MG63 (cell line): ENCODE measurements around the gene PRG2. TPM values are rescaled to one million over a fixed set of nuclear protein-coding genes. Genes with fewer than 3 reads are reported as not detected.
A peak's percentile ranks its signal among the peaks of the same experiment; 100 is the strongest.

ENCODE experiments used
- DNase-seq: peaks from one replicate; pipeline ENCODE4 v3.0.0-alpha.2; 2020
- H3K27me3 ChIP-seq: fragments of 250-450 bp; sonication (Bioruptor Pico); 2 replicates; pipeline ENCODE4 v1.5.1; 2020; ENCODE audit warnings: mild to moderate bottlenecking, moderate library complexity
- H3K36me3 ChIP-seq: fragments of 250-450 bp; sonication (Bioruptor Pico); 2 replicates; pipeline ENCODE4 v1.5.1; 2020; ENCODE audit warnings: mild to moderate bottlenecking, moderate library complexity
- H3K4me3 ChIP-seq: fragments of 250-450 bp; sonication (Bioruptor Pico); 2 replicates; pipeline ENCODE4 v1.5.1; 2020; ENCODE audit warnings: mild to moderate bottlenecking, moderate library complexity
- H3K9me3 ChIP-seq: fragments of 250-450 bp; sonication (Bioruptor Pico); 2 replicates; pipeline ENCODE4 v1.5.1; 2020; ENCODE audit warnings: mild to moderate bottlenecking, moderate library complexity
- total RNA-seq: library from RNA; depleted of rRNA; stranded (reverse); fragments of >200 nt; shearing (Covaris generic); gene quantifications from 2 replicates; pipeline ENCODE4 v1.2.3, GENCODE V29; 2014; ENCODE audit warnings: low replicate concordance

Gene PRG2
- total RNA-seq, 1 experiment from 2014 or later, result not detected

DNA sequence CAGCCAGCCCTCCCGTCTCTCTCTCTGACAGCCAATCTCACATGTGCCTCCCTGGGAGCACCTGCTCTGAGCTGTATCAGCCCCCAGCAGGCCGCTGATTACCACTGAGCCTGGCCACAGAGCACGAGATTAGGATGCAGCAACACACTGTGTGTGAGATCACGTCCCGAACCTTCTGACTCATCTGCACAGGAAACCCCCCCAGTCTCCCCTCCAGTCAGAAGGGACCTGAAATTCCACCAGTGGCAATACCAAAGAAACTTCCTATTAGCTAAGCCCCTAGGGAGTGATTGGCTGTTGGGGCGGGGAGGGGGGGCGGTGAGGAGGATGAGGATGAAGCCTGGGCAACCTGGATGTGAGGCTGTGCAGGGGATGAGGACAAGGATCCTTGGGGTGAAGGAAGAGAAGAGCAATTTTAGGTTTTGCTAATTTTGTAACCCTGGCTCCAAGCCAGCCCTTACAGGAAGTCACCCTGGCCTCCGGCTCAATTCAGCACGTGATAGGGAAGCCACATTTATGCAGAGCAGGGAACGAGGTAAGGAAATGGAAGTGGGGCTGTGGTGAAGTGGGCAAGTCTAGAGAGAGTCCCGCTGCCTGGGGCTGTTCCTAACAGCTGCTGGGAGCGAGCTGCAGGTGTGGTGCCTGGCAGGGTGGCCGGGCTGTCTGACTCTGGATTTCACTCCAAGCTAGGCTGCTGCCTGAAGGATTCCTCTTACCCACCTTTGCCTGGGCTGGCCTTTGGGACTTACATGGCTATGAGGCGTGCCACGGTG is 34.5 kb upstream of the PRG2 start:
- peaks cover 64% of the 10 kb centered on the region for H3K36me3 ChIP-seq
- DNase-seq, result peak; percentile 76
- no peaks in the 10 kb centered on the region for H3K27me3 ChIP-seq
- H3K4me3 ChIP-seq, result peak overlapping the region; percentile 62
- no peaks in the 10 kb centered on the region for H3K9me3 ChIP-seq

- Histone ChIP-seq H3K36me3 (peaks cover 67% of the 10 kb centered on the region), H3K9me3 (no peaks in the 10 kb centered on the region), H3K27me3 (no peaks in the 10 kb centered on the region), H3K4me3 (peak overlapping the region; percentile 62)
- DNase-seq, result no peak
These were observed 33.8 kb upstream of the PRG2 start for GRCh38 chr11:57424137-57424791.

DNA sequence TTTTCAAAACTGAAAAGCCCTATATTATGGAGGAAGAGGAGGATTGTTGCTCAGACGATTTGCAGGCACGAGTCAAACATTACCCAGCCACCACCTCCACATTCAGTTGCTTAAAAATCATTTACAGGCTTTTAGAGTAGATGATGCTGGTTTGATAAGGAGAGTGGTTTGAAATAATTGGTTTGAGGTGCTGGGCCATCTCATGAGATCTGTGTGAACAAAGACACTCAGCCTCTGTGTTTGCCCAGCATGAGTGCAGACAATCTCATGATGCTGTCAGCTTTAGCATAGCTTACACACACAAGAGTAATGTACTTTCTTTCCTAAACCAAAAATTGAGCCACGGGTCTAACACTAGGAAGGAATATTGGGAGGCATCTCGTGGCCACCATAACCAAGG is 32.2 kb upstream of the PRG2 start:
- H3K36me3 ChIP-seq, result peaks cover 83% of the 10 kb centered on the region
- no peak for DNase-seq
- no peaks in the 10 kb centered on the region for H3K9me3 ChIP-seq
- H3K27me3 ChIP-seq, result no peaks in the 10 kb centered on the region
- no peak overlapping the region for H3K4me3 ChIP-seq

- peaks cover 92% of the 10 kb centered on the region for H3K36me3 ChIP-seq
- H3K4me3 ChIP-seq, result no peak overlapping the region
- no peaks in the 10 kb centered on the region for H3K9me3 ChIP-seq
- H3K27me3 ChIP-seq, result no peaks in the 10 kb centered on the region
- no peak for DNase-seq
These were observed 31.4 kb upstream of the PRG2 start for GRCh38 chr11:57421805-57422204.

GRCh38 chr11:57421066-57421465 is 30.6 kb upstream of the PRG2 start:
- no peak for DNase-seq
- H3K27me3 ChIP-seq, result no peaks in the 10 kb centered on the region
- H3K4me3 ChIP-seq, result no peak overlapping the region
- no peaks in the 10 kb centered on the region for H3K9me3 ChIP-seq
- peaks cover 94% of the 10 kb centered on the region for H3K36me3 ChIP-seq

GRCh38 chr11:57419146-57419545 is 28.7 kb upstream of the PRG2 start:
- H3K36me3 ChIP-seq, result peaks cover 94% of the 10 kb centered on the region

DNA sequence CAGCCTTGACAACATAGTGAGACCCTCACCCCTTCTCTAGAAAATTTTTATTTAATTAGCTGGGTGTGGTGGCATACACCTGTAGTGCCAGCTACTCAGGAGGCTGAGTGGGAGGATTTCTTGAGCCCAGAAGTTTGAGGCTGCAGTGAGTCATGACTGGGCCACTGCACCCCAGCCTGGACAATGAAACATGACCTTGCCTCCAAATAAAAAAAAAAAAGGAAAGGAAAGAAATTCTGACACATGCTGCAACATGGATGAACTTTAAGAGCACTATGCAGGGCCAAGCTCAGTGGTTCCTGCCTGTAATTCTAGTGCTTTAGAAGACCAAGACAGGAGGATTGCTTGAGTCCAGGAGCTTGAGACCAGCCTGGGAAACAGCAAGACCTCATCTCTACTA is 27.7 kb upstream of the PRG2 start:
- H3K36me3 ChIP-seq, result peaks cover 94% of the 10 kb centered on the region
- H3K27me3 ChIP-seq, result no peaks in the 10 kb centered on the region
- no peak overlapping the region for H3K4me3 ChIP-seq
- no peak for DNase-seq
- no peaks in the 10 kb centered on the region for H3K9me3 ChIP-seq

More at GRCh38 chr11:57419146-57419545, 28.7 kb upstream of the PRG2 start:
- Histone ChIP-seq H3K27me3 (no peaks in the 10 kb centered on the region), H3K9me3 (no peaks in the 10 kb centered on the region), H3K4me3 (no peak overlapping the region)
- no peak for DNase-seq

DNA sequence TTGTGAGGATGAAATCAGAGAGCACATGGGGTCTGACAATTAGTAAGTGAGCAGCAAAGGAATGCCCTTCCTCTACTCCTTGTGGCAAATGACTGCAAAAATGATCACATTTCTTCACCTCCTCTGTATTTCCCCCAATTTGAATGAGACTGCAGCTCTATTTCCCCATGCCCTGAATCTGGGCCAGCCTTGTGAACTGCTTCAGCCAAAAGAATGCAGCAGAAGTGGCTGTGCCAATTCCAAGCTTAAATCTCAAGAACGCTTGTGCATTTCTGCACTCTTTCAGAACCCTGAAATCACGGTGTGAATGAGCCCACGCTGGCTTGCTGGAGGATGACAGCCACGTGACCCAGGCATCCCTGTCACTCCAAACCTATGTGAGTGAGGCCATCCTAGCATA is 26.6 kb upstream of the PRG2 start:
- H3K36me3 ChIP-seq, result peaks cover 94% of the 10 kb centered on the region
- peak; percentile 43 for DNase-seq

DNA sequence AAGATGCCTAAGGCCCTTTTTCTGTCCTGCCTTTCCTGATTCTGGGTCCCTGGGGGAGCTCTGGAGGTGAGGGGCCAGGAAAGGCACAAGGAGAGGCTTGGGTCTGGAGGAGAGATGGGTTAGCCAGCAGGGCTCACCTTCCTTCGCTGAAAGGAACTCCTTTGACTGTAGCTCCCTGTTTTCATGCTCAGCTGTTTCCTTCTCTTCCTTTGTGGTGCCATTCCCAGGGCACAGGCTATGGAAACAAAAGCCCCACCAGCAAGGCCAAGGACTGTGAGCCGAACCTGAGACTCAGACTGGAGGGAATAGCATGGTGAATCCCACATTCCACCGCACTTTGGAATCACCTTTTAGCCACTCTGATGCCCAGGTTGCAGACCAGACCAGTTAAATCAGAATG is 26.0 kb upstream of the PRG2 start:
- Histone ChIP-seq H3K36me3 (peaks cover 96% of the 10 kb centered on the region), H3K4me3 (no peak overlapping the region), H3K27me3 (no peaks in the 10 kb centered on the region)

More for the DNA sequence above, 26.6 kb upstream of the PRG2 start:
- no peaks in the 10 kb centered on the region for H3K27me3 ChIP-seq
- no peaks in the 10 kb centered on the region for H3K9me3 ChIP-seq
- no peak overlapping the region for H3K4me3 ChIP-seq

GRCh38 chr11:57414612-57415212 is 24.3 kb upstream of the PRG2 start:
- no peak for DNase-seq
- H3K4me3 ChIP-seq, result no peak overlapping the region
- no peaks in the 10 kb centered on the region for H3K9me3 ChIP-seq
- H3K27me3 ChIP-seq, result no peaks in the 10 kb centered on the region
- peaks cover 95% of the 10 kb centered on the region for H3K36me3 ChIP-seq

More for the DNA sequence above, 26.0 kb upstream of the PRG2 start:
- no peak for DNase-seq
- H3K9me3 ChIP-seq, result no peaks in the 10 kb centered on the region

- H3K27me3 ChIP-seq, result no peaks in the 10 kb centered on the region
- peaks cover 99% of the 10 kb centered on the region for H3K36me3 ChIP-seq
- no peaks in the 10 kb centered on the region for H3K9me3 ChIP-seq
- no peak overlapping the region for H3K4me3 ChIP-seq
- DNase-seq, result peak; percentile 66
These were observed 23.2 kb upstream of the PRG2 start for GRCh38 chr11:57413681-57414080.

- Histone ChIP-seq H3K4me3 (no peak overlapping the region), H3K9me3 (no peaks in the 10 kb centered on the region), H3K36me3 (peaks cover 90% of the 10 kb centered on the region), H3K27me3 (no peaks in the 10 kb centered on the region)
- DNase-seq, result peak; percentile 68
These were observed 19.8 kb upstream of the PRG2 start for GRCh38 chr11:57410287-57410686.

DNA sequence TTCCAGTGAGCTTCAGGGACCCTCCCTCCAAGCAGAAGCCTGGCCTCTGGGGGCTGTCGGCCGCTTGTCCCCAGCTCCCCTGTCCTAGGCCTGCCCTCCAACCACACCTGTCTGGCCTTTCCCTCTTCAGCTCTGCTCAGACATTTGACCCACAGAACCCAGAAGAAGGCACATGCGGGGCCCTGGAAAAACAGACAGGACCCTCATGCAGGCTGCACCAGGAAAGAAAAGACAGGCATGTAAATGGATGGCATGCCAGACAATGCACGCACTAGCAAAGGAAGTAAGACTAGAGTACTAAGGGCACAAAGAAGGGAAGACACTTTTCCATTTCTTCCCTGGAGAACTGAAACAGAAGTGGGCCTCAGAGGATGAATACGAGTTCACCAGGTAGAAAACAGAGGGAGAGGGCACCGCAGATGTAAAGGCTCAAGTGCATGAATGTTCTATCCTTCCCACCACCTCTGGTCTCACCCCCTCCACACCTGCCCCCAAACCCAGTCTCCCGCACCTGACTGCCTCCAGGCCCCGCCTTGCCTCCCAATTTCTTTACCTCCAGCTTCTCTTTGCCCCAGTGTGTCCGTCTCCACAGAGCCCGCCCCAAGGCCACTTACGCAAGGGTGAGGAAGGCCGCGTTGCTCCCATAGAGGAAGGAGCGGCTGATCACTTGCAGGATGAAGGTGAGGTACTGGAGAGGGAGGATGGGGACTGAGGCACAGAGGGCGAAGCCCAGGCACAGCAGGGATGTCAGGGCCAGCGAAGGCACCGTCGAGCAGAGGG is 19.1 kb upstream of the PRG2 start:
- H3K27me3 ChIP-seq, result no peaks in the 10 kb centered on the region
- no peak for DNase-seq
- no peaks in the 10 kb centered on the region for H3K9me3 ChIP-seq
- peaks cover 82% of the 10 kb centered on the region for H3K36me3 ChIP-seq
- H3K4me3 ChIP-seq, result no peak overlapping the region

GRCh38 chr11:57408771-57409170 is 18.3 kb upstream of the PRG2 start:
- no peak for DNase-seq
- H3K36me3 ChIP-seq, result peaks cover 74% of the 10 kb centered on the region
- H3K27me3 ChIP-seq, result no peaks in the 10 kb centered on the region
- no peaks in the 10 kb centered on the region for H3K9me3 ChIP-seq
- H3K4me3 ChIP-seq, result no peak overlapping the region

DNA sequence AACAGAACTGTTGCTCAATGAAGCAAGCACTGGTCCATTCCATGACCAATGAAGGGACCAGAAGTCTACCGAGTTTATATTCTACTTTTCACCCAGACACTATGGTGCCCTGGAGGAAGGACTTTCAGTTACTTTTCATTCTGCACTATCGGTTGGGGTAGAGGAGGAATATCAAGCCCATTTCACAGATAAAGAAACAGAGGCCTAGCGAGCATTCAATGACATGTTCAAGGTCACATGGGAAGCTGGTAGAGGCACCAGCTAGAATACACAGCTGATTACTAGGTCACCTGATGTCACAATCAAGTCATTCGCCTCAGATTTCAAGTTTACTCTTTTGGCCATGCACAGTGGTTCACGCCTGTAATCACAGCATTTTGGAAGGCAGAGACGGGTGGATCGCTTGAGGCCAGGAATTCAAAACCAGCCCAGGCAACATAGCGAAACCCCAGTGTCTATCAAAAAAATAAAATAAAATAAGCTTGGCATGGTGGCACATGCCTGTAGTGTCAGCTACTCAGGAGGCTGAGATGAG is 17.6 kb upstream of the PRG2 start:
- Histone ChIP-seq H3K36me3 (peaks cover 67% of the 10 kb centered on the region), H3K9me3 (no peaks in the 10 kb centered on the region), H3K27me3 (no peaks in the 10 kb centered on the region), H3K4me3 (no peak overlapping the region)
- no peak for DNase-seq

DNA sequence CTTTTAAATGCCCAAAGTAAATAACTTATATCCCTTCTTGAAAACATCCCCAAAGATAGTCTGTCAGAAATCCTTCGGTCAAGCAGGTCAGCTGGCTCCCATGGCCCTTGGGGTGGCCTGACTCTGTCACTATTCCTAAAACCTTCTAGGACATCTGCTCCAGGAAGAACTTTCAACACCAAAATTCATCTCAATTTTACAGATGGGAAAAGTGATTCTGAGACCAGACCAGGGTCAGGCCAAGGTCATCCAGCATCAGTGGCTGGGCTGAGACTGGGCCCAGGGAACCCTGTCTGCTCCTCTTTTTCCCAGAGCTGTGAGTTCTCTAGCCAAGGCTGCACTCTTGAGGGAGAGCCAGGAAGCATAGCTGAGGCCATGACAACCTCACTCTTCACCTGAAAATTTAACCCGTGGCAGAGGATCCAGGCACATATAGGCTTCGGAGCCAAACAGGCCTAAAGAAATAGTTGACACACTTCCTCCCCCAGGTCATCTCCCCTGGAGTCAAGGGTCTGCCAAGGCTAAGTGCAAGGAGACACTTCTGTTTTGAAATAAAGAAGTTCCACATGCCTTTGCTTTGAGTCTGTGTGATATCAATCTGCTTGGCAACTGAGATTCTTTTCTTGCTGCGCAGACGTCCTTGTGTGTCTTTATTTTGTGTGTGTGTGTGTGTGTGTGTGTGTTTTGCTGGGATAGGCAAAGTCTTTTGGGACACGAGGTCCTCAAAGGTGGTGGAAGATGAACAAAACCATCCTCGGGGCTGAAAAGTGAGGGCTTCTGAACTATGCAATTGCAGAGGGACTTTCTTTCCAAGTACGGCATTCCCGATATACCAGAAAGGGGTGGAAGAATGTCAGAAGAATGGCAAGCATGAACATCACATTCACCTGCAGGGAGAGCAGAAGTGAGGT is 16.8 kb upstream of the PRG2 start:
- H3K4me3 ChIP-seq, result no peak overlapping the region
- DNase-seq, result no peak

More for the DNA sequence above, 16.8 kb upstream of the PRG2 start:
- peaks cover 59% of the 10 kb centered on the region for H3K36me3 ChIP-seq
- no peaks in the 10 kb centered on the region for H3K9me3 ChIP-seq
- H3K27me3 ChIP-seq, result no peaks in the 10 kb centered on the region
